ENCODE results near the gene SVBP. TPM values are rescaled to one million over a fixed set of nuclear protein-coding genes. Genes with fewer than 3 reads are reported as not detected.

The SVBP gene
- total and polyA plus RNA-seq, 2 donors (not counting 3 experiments of a cell fraction or from before 2014, with no cell fraction given): 18.1 to 24.1 TPM

DNA sequence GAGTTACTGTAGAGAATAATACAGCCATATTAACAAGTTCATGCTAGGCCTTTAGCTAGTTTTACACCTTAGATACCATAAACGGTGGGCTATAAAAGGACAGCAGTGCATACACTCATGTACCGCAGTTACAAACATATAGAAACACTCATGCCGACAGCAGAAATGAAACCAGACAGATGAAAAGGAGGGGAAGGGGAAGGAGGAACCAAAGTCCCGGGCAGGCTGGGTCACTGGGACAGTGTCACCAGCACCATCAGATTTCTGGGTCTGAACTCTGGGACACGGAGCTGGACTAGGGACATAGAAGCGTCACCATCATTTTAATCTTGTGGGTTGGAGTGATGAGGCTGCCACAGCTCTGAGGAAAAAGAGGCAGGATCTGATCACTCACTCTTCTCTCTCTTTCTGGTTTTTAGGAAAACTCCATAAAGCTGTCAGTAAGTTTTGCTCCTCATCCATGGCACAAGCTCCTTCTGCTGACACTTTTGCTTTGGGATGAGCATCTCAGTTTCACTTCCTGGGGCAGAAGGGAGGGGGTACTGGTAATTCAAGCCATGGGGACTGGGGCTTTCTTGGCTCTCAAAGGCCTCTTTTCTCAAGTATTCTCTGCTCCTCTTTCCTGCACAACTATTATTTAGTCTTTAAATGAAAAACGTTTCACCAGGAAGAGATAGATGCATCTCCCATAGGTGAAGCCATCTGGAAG lies 21.4 kb upstream of the SVBP start:
- intact Hi-C loops (cut with micrococcal nuclease): no loop called here
- no peaks in the 10 kb centered on the region for H3K4me1 ChIP-seq (ENCODE audit: control insufficient read depth, extremely low read depth, insufficient read depth, low read length)
- no peak overlapping the region for H3K4me2 ChIP-seq (ENCODE audit: insufficient read depth, low read length)
- no TSS peak for BruUV-seq (replicated peaks)
- no peak for DNase-seq (ENCODE audit: low read depth, low spot score)
- ChIA-PET CTCF (interaction anchor here (0.9 to 1.3 kb wide), 3 partner anchors 8 to 235 kb away, joined by 3 to 4 read pairs (median 3); partner anchors contain the start of gene ZNF691), POLR2A (no interaction called here)
- H3K9me1 ChIP-seq (replicated peaks; ENCODE audit: control insufficient read depth, extremely low read depth, insufficient read depth, low read length): no peaks in the 10 kb centered on the region
- H4K20me1 ChIP-seq (replicated peaks; ENCODE audit: control insufficient read depth, extremely low read depth, insufficient read depth, low read length): no peaks in the 10 kb centered on the region
- H3K9ac ChIP-seq (replicated peaks; ENCODE audit: extremely low read depth, insufficient read depth, low read length): no peak overlapping the region
- H3K36me3 ChIP-seq (ENCODE audit: control insufficient read depth in 2 of 2, extremely low read depth in 1 of 2, insufficient read depth in 2 of 2, low read length in 2 of 2): no peaks in the 10 kb centered on the region
- no peaks in the 10 kb centered on the region for H3K27me3 ChIP-seq (ENCODE audit: control insufficient read depth in 2 of 2, insufficient read depth in 2 of 2, low read length in 2 of 2)
- no peak for TF ChIP-seq JUN (IDR thresholded peaks at IDR 0.05; ENCODE audit: borderline replicate concordance, insufficient read depth, insufficient read length, low read depth)
- TF ChIP-seq EZH2 (IDR thresholded peaks at IDR 0.05; ENCODE audit: borderline replicate concordance, low read depth, low read length, severe bottlenecking): no peak
- no peak for TF ChIP-seq POLR2A (IDR thresholded peaks at IDR 0.05; ENCODE audit: low read depth, low read length)
- no peak for TF ChIP-seq POLR2AphosphoS5 (IDR thresholded peaks at IDR 0.05; ENCODE audit: insufficient read depth, low read depth, low read length)
- no peak for TF ChIP-seq FOS (IDR thresholded peaks at IDR 0.05; ENCODE audit: borderline replicate concordance, insufficient read depth, low read length)
- no peak for TF ChIP-seq GATA2 (IDR thresholded peaks at IDR 0.05; ENCODE audit: insufficient read depth, insufficient read length, low read depth, low read length)
- TF ChIP-seq, protein P1, sequence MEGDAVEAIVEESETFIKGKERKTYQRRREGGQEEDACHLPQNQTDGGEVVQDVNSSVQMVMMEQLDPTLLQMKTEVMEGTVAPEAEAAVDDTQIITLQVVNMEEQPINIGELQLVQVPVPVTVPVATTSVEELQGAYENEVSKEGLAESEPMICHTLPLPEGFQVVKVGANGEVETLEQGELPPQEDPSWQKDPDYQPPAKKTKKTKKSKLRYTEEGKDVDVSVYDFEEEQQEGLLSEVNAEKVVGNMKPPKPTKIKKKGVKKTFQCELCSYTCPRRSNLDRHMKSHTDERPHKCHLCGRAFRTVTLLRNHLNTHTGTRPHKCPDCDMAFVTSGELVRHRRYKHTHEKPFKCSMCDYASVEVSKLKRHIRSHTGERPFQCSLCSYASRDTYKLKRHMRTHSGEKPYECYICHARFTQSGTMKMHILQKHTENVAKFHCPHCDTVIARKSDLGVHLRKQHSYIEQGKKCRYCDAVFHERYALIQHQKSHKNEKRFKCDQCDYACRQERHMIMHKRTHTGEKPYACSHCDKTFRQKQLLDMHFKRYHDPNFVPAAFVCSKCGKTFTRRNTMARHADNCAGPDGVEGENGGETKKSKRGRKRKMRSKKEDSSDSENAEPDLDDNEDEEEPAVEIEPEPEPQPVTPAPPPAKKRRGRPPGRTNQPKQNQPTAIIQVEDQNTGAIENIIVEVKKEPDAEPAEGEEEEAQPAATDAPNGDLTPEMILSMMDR (IDR thresholded peaks at IDR 0.05; ENCODE audit: extremely low read depth in 1 of 2, insufficient read depth in 1 of 2, low read depth in 1 of 2, low read length in 2 of 2): no peak
- TF ChIP-seq MAX (IDR thresholded peaks at IDR 0.05; ENCODE audit: insufficient read depth, insufficient read length): no peak
- TF ChIP-seq MYC (IDR thresholded peaks at IDR 0.05; ENCODE audit: low read depth, low read length): no peak
- no peak for FAIRE-seq
- no peak overlapping the region for H2AFZ ChIP-seq (ENCODE audit: low read depth, low read length)
- H3K9me3 ChIP-seq (replicated peaks; ENCODE audit: control insufficient read depth, insufficient read depth, low read length): no peaks in the 10 kb centered on the region
- dilution Hi-C loops (cut with MboI; ENCODE audit: extremely low pct_ligation_motif_present, low sequenced_read_pairs): no loop called here
- no peaks in the 10 kb centered on the region for H3K79me2 ChIP-seq (ENCODE audit: control insufficient read depth, insufficient read depth, low read length)
- no peak overlapping the region for H3K27ac ChIP-seq (ENCODE audit: insufficient read depth, low read depth, low read length)
- no peak overlapping the region for H3K4me3 ChIP-seq (replicated peaks in 1 of 3; ENCODE audit: insufficient read depth in 1 of 3, low read depth in 1 of 3, low read length in 3 of 3)
